Measurements from ENCODE around the gene GAS2. TPM values are rescaled to one million over a fixed set of nuclear protein-coding genes. Genes with fewer than 3 reads are reported as not detected.

The GAS2 gene
- total and polyA plus RNA-seq, 5 experiments from 2014 or later = 2.9 to 6.0 (median 5.0) TPM

DNA sequence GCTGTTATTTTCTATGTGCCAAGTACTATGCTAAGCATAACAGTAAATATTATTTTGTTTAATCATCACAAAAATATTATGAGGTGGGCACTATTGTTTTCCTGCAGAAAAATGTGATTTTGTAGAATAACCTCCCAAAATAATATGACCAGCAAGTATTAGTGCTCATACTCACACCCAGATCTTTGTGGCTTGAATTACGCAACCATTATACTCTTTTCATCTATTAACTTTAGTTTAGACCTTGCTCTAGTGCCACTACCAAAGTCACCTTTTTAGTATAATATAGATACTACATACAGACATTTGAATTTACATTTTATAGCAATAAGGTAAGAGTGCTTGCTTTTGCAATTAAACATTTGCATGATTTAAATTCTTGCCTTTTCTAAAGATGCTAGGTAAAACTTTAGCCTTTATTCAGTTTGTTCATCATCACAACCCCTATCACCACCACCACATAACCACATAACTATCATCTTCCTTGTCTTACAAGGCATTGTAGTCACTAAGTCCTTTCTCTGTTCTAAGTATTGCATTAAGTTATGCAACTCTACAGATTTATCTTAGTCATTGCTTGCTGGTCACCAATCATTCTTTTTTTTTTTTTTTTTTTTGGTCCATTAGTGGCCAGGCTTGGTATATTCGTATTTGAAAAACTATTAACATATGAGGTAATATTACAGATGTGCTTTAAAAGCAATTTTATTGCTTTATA, 68.4 kb downstream of the GAS2 start:
- POLR2A ChIA-PET = no interaction called here
- ATAC-seq (no peak), DNase-seq (no peak)
- H3K36me3 Mint-ChIP-seq = no peaks in the 10 kb centered on the region
- H3K27ac Mint-ChIP-seq = no peak overlapping the region
- no peak overlapping the region for H3K4me3 Mint-ChIP-seq
- H3K9me3 Mint-ChIP-seq = no peaks in the 10 kb centered on the region
- H3K27me3 Mint-ChIP-seq = peaks cover 0 to 2% (median 0%) of the 10 kb centered on the region in 5 donors
- no peaks in the 10 kb centered on the region for H3K4me1 Mint-ChIP-seq

DNA sequence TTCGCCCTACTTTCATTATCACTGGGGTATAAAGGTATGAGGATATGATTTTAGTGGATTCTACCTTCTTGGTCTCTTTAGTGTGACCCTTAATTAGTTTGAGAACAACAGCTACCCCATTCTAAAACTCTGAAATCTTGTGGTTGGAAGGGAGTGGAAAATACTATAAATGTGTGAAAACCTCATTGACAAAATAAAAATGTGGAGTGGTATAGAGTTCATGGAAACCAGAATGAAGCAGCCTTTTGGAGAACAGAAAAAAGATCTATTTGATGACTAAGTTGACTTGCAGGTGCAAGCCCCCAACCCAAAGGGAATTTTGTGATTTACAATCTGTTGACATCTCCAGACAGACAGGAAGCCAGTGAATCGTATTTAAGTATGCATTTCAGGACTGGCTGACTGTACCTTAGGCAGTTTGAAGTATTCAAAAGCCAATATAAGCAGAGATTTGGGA, 75.8 kb downstream of the GAS2 start:
- POLR2A ChIA-PET = no interaction called here
- Mint-ChIP-seq H3K9me3 (no peaks in the 10 kb centered on the region), H3K36me3 (no peaks in the 10 kb centered on the region), H3K4me1 (no peaks in the 10 kb centered on the region), H3K27ac (no peak overlapping the region), H3K4me3 (no peak overlapping the region), H3K27me3 (peaks cover 5 to 13% (median 11%) of the 10 kb centered on the region in 5 donors)
- ATAC-seq (no peak), DNase-seq (no peak)

DNA sequence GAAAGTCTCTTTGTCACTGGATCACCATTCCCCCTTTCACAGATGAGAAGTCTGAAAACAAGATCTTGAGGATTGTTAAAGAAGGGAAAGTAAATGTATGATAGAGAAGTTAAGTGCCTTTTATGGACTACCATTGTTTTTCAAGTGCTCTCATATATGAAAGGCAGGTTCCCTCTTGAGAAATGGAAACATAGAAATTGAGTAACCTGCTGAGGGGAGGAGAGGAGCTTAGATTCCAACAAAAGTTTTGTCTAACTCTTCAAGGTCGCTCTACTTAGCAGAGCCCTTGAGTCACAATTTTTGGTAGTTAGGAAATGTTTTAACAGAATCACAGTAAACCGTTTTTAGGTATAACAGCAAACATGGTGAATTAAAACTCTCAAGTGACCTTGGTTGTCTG, 83.1 kb downstream of the GAS2 start:
- Mint-ChIP-seq H3K27ac (no peak overlapping the region), H3K4me1 (no peaks in the 10 kb centered on the region), H3K27me3 (peaks cover 0 to 7% (median 1%) of the 10 kb centered on the region in 5 donors), H3K9me3 (no peaks in the 10 kb centered on the region), H3K4me3 (no peak overlapping the region), H3K36me3 (no peaks in the 10 kb centered on the region)
- ATAC-seq (no peak), DNase-seq (no peak)
- POLR2A ChIA-PET = no interaction called here

DNA sequence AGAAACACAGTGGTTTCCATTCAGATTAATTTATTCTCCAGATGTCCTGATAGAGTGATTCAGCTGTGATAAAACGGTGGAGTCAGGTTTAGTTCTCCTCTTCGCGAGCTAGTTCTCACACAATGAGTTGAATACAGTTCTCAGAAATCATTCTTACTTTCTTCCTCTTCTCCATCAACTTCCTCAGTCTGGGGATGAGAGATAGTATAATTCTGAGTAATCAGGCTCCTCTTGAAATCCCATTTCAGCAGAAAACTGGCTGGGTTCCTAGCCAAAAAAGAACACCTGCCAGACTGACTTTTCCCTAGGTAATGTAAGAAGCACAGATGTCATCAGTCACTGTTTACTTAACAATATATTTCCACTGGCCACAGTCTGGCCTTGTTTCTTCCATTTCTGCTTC, 86.5 kb downstream of the GAS2 start:
- no peaks in the 10 kb centered on the region for H3K27me3 Mint-ChIP-seq
- no peaks in the 10 kb centered on the region for H3K4me1 Mint-ChIP-seq
- POLR2A ChIA-PET = no interaction called here
- ATAC-seq (no peak), DNase-seq (no peak)
- H3K27ac Mint-ChIP-seq = no peak overlapping the region
- no peak overlapping the region for H3K4me3 Mint-ChIP-seq
- H3K36me3 Mint-ChIP-seq = no peaks in the 10 kb centered on the region
- H3K9me3 Mint-ChIP-seq = no peaks in the 10 kb centered on the region

DNA sequence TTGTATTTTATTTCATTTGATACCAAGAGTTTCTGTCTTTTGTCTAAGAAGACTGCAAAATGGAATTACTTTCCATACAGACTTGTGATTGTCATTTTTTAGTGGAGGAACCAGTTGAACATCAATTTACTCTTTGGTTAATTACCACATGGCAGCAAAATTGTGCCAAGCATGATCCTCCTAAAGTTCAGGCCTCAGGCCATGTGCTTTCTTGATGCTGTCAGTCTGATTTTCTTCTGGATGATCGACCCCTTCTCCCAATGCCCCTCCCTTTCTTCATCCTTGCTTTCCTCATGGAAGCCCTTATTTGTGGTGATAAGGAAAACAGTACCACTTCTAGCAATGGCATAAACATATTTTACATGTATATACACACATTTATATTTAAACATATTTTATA, 87.0 kb downstream of the GAS2 start:
- no peak overlapping the region for H3K4me3 Mint-ChIP-seq
- POLR2A ChIA-PET = no interaction called here

DNA sequence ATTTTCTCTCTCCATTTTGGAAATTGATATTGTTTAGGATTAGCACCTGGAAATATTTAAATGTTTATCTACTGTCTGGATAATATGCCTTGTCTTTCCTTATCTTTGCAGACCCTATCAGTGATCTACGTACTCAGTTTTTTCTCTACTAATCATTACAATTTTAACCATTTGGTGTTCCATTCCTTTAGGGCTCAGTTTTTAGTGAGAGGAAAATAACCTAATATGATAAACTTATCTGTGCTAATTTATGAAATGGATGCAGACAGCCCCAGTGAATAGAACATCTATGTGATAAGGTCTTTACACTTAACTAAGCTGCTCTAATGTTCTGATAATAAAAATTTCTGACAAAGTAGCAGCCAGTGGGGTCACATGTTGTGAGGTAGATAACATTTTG, 94.7 kb downstream of the GAS2 start:
- DNase-seq (no peak), ATAC-seq (no peak)
- H3K27me3 Mint-ChIP-seq = no peaks in the 10 kb centered on the region
- H3K36me3 Mint-ChIP-seq = no peaks in the 10 kb centered on the region
- H3K9me3 Mint-ChIP-seq = no peaks in the 10 kb centered on the region
- H3K4me1 Mint-ChIP-seq = no peaks in the 10 kb centered on the region
- H3K4me3 Mint-ChIP-seq = no peak overlapping the region
- H3K27ac Mint-ChIP-seq = no peak overlapping the region
- POLR2A ChIA-PET = no interaction called here

More for the DNA sequence above, 87.0 kb downstream of the GAS2 start:
- no peak for ATAC-seq
- no peaks in the 10 kb centered on the region for H3K4me1 Mint-ChIP-seq
- no peak overlapping the region for H3K27ac Mint-ChIP-seq
- H3K36me3 Mint-ChIP-seq = no peaks in the 10 kb centered on the region
- H3K27me3 Mint-ChIP-seq = no peaks in the 10 kb centered on the region
- H3K9me3 Mint-ChIP-seq = no peaks in the 10 kb centered on the region
- no peak for DNase-seq

DNA sequence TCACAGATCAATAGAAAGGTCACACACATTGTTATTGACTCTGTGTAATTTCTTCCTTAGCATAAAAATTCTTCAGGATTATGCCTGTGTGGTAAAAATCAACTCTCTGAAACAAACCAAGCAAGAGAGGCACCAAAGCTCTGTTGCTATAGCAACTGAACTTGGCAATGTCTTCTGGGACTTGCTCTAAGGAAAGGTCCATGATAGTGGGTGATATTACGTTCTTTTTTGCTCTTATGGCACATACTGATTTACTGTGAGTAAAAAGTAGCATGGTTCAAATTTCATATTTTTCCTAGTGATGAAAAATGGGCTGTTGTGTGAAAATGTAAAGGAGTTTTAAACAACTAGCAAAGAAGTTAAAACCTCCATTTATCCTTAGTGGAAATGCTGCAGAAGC, 96.8 kb downstream of the GAS2 start:
- no peaks in the 10 kb centered on the region for H3K36me3 Mint-ChIP-seq
- no peaks in the 10 kb centered on the region for H3K9me3 Mint-ChIP-seq
- H3K27ac Mint-ChIP-seq = no peak overlapping the region
- H3K27me3 Mint-ChIP-seq = no peaks in the 10 kb centered on the region
- H3K4me1 Mint-ChIP-seq = no peaks in the 10 kb centered on the region
- no peak overlapping the region for H3K4me3 Mint-ChIP-seq
- no peak for DNase-seq
- POLR2A ChIA-PET = no interaction called here
- no peak for ATAC-seq

DNA sequence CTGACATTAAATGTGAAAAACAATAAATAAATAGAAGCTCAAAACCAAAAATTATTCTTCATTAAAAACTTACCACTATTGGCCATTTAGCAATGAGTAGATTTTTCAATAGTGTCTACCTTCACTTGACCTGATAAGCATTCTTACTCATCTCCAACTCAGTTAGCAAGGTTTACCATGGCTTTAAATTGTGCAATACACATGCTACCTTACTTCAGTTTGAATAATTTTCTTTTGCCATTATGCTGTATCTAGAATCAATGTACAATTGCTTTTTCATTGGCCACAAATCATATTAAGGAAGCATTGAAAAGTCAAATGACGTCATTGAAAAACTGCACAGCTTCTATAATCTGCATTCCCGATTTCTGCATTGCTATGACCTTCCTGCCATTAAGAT, 98.3 kb downstream of the GAS2 start:
- H3K9me3 Mint-ChIP-seq = peaks cover 0 to 2% (median 0%) of the 10 kb centered on the region in 9 donors
- H3K4me3 Mint-ChIP-seq = no peak overlapping the region
- H3K27ac Mint-ChIP-seq = no peak overlapping the region
- H3K27me3 Mint-ChIP-seq = no peaks in the 10 kb centered on the region
- no peaks in the 10 kb centered on the region for H3K4me1 Mint-ChIP-seq
- POLR2A ChIA-PET = no interaction called here
- no peak for ATAC-seq
- no peaks in the 10 kb centered on the region for H3K36me3 Mint-ChIP-seq
- DNase-seq = no peak

DNA sequence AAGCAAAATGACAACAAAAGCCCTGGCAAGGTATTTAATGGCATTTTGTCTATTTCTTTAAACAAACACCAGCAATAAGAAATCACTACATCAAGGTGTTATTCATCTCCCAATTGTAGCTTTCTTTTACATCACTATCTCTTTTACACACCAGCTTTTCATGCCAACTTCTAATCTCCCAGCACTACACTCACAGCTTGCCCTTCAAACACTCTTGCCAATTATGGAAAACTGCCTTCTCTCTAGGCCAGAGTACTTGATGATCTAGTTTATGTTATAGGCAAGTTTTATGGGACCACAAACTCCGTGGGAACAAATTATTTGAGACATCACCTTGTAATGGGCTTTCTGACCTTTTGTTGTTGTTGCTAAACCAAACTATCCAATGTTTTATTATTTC, 101.9 kb downstream of the GAS2 start:
- H3K27me3 Mint-ChIP-seq = peaks cover 0 to 2% (median 0%) of the 10 kb centered on the region in 5 donors
- no peak overlapping the region for H3K4me3 Mint-ChIP-seq
- H3K27ac Mint-ChIP-seq = no peak overlapping the region
- no peak for DNase-seq
- peaks cover 0 to 4% (median 0%) of the 10 kb centered on the region in 9 donors for H3K9me3 Mint-ChIP-seq
- no peaks in the 10 kb centered on the region for H3K4me1 Mint-ChIP-seq
- no peak for ATAC-seq
- H3K36me3 Mint-ChIP-seq = no peaks in the 10 kb centered on the region
- POLR2A ChIA-PET = no interaction called here

DNA sequence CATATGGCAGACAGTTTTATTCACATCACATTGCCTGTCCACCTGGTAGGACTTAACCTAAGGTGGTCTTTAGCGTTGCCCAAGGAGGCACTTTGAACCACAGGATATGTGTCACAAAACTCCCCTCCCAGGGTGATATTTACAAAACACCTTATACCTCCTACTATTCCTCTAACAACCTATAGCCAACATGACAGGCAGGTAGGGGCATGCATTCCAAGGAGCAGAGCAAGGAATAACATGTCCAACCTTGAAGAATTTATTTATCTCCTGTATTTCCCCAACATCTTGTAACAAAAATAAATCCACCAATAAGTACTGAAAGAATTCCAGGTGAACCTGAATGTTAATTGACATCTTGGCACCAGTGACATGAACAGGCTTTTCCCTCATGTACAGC, 102.7 kb downstream of the GAS2 start:
- POLR2A ChIA-PET = no interaction called here

DNA sequence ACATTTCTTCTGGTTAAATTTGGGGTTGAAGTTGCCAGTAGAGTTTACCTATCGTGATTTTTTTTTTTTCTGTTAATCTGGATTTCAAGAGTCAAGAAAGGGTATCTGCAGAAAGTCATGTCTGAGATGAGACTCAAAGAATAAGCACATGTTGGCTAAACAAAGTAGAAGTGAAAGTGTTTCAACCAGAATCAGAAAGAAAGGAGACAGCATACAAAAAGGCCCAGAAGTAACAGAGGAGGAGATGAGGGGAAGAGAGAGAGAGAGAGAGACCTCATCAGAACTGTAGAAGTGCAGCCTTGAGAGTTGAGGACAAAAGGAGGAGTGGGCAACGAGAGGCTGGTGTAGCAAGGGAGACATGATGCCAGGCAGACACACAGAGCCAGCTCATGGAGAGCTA, 108.3 kb downstream of the GAS2 start:
- Mint-ChIP-seq H3K27me3 (peaks cover 0 to 13% (median 4%) of the 10 kb centered on the region in 5 donors), H3K4me3 (no peak overlapping the region), H3K36me3 (no peaks in the 10 kb centered on the region), H3K4me1 (no peaks in the 10 kb centered on the region), H3K9me3 (peaks cover 0 to 2% (median 0%) of the 10 kb centered on the region in 9 donors), H3K27ac (no peak overlapping the region)
- no peak for ATAC-seq
- no peak for DNase-seq
- POLR2A ChIA-PET = no interaction called here

More for the DNA sequence above, 102.7 kb downstream of the GAS2 start:
- Mint-ChIP-seq H3K36me3 (no peaks in the 10 kb centered on the region), H3K9me3 (peaks cover 0 to 4% (median 0%) of the 10 kb centered on the region in 9 donors), H3K4me1 (no peaks in the 10 kb centered on the region), H3K27me3 (peaks cover 0 to 9% (median 0%) of the 10 kb centered on the region in 5 donors), H3K27ac (no peak overlapping the region), H3K4me3 (no peak overlapping the region)
- no peak for DNase-seq
- no peak for ATAC-seq

DNA sequence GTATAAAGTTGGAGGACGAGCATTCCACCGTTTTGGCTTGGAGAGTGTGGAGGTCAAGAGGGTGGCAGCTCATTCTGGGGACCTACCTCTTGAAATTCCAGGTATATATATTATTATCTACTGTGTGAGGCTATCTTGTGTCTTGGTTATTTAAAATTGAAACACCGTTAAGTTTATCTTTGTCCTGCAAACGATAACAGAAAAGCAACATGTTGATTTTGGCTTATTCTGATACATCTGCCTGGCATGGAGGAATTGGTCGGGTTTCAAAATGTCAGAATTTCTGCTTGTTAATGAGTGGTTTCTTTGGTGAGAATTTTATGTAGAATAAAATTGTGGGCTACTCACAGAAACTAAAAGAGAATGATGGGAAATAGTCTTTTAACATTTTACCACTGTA, 108.8 kb downstream of the GAS2 start:
- ATAC-seq (no peak), DNase-seq (no peak)
- H3K27ac Mint-ChIP-seq = no peak overlapping the region
- H3K9me3 Mint-ChIP-seq = no peaks in the 10 kb centered on the region
- H3K36me3 Mint-ChIP-seq = no peaks in the 10 kb centered on the region
- H3K4me3 Mint-ChIP-seq = no peak overlapping the region
- H3K27me3 Mint-ChIP-seq = peaks cover 0 to 13% (median 4%) of the 10 kb centered on the region in 5 donors
- POLR2A ChIA-PET = no interaction called here
- H3K4me1 Mint-ChIP-seq = no peaks in the 10 kb centered on the region

DNA sequence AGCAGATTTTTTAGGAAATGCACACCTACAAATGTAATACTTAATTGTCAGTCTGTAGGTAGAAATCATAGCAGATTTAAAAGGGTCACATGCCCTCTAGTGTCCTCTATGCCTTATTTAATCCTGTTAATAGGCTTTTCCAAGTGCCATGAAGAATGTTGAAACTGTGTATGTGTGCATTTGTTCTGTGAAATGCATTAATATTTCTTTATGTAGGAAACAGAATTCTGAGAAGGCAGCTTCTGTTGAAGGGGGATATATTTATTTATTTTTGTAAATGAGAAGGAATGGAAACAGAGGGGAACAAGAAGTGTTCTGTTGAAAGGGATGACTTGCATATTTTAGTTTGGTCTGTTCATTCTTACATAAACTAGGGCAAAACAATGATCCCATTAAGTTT, 112.2 kb downstream of the GAS2 start:
- Mint-ChIP-seq H3K4me3 (no peak overlapping the region), H3K4me1 (peaks cover 0 to 8% (median 8%) of the 10 kb centered on the region in 4 donors), H3K27me3 (peaks cover 0 to 10% (median 4%) of the 10 kb centered on the region in 5 donors), H3K9me3 (no peaks in the 10 kb centered on the region), H3K27ac (no peak overlapping the region), H3K36me3 (no peaks in the 10 kb centered on the region)
- ATAC-seq (no peak), DNase-seq (peak in 1 of 10 donors; percentile 6)
- POLR2A ChIA-PET = no interaction called here

DNA sequence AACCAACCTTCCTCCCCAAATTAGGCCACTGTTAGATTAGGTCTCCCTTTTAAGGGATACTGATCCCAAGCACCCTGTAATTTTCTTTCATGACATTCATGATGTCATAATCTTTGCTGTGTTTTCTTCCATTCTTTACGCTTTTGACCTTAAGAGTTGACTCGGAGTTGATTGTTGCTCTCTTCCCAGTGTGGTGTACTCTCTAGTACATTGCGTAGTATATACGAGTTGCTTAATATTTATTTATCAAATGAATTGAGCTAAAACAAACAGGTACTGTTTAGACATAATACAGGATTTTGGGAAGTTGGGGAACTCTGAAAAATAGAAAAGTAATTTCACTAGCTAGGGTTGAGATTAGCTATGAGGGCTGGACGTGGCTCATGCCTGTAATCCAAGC, 113.4 kb downstream of the GAS2 start:
- POLR2A ChIA-PET = no interaction called here
- no peak overlapping the region for H3K4me3 Mint-ChIP-seq

More for the DNA sequence above, 113.4 kb downstream of the GAS2 start:
- Mint-ChIP-seq H3K9me3 (no peaks in the 10 kb centered on the region), H3K27me3 (peaks cover 0 to 5% (median 4%) of the 10 kb centered on the region in 5 donors), H3K36me3 (no peaks in the 10 kb centered on the region), H3K4me1 (peaks cover 0 to 8% (median 8%) of the 10 kb centered on the region in 4 donors), H3K27ac (no peak overlapping the region)
- DNase-seq = no peak
- no peak for ATAC-seq

Measured in naive thymus-derived CD8-positive, alpha-beta T cell (primary cell).